Central memory CD4-positive, alpha-beta T cell (primary cell): ENCODE results near the gene MRLN.
"Not testable (repeated sequence)": the region's sequence is repeated elsewhere in the genome, so short reads cannot be mapped to it uniquely, and the experiment has no call there.

Source experiments
- DNase-seq: peaks from one replicate; pipeline ENCODE4 v3.0.0; 2022
- total RNA-seq, 3 experiments: gene quantifications; one replicate each; lab custom pipeline; 2026; lab: John Stamatoyannopoulos, UW

The MRLN gene
- total RNA-seq, result 0 to 0.04 (median 0) reads per million in 3 experiments

DNA sequence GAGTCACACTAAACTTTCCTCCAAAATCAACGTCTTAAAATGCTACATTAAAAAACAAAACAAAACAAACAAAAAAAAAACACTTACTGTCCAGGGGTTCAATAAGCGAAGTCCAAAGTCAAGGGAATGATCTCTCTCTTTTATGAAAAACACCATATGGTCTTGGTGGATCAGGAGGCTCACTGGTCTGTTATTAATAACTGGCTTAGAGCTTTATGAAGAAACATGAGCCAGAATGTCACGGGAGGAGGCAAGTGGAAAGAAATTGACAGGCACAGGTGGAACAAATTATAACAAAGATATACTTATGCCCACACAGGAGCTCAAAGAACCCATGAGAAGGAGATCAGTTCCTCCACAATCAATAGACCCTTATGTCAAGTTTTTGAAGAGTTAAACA lies at the start of gene MRLN:
TSS of gene MRLN (minus strand) at position 189 of the 400 bp plus-strand sequence.
- DNase-seq, result no peak

DNA sequence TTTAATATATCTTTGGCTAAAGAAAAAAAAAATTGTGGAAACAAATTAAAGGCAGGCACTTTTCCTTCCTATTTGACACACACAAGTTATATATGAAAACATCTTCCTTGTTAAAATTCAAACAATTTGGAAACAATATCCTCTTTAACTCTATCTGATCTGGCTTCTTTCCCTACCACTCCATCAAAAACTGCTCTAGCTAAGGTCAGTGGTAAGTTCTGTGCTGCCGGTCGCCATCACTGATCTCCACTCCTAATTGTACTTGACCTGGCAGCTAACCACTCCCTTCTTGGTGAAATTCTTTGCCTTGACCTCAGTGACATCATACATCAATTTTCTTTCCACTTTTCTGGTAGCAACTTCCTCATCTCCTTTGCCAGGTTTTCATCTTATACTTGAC lies 47.9 kb upstream of the MRLN start:
- DNase-seq, result no peak

DNA sequence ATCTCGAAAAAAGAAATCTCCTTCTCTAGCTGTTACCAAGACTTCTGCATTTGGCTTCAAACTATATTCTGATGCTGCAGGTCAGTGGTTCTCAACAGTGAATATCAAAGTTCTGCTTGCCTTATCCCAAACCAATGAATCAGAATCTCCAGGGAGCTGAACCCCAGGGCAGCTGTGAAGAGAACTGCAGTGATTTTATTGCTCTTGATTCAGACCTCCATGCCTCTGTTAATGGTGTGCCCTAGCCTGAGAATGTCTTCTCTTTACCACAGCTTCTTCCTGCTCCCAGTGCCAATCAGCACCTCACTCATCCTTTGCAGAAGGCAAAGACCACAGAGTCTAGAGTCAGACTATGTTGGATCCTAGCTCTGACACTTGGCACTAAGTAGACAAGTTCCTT lies 46.2 kb upstream of the MRLN start:
- DNase-seq, result no peak

DNA sequence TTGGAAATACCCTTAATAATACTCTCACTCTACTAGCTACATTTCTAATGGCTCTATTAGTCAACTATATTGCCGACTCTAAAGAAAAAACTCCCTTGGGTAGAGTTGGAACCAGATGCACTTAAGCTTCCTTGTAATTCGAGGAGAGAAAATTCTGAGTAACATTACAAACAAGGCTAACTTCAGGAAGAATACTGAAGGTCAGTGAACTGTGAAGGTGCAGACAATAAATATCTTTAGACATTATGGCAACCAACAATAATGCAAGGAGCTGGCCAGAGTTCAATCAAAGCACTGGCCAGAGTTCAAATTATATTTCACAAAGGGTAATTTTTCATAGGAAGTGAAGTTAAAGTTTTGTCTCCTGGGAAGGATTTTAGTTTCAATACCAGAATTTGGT lies 40.7 kb upstream of the MRLN start:
- DNase-seq, result no peak

DNA sequence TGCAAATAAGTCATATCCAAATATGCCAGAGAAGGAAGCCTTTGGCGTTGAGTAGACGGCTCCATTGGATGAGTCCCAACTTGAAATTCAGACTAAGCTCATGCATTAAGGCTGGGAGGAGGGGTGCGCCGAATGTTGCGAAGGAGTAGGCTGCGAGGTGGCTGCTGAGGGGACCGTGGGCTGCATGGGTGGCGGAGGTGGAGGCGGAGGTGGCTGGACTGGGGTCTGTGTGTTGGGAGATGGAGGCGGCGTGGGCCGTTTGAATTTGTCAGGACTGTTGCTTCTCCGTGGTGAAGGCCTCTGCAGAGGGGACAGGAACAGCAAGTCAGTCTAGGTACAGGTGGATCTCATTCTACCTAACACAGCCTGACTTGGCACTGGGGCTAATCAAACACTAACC lies 39.6 kb upstream of the MRLN start:
- DNase-seq, result no peak

DNA sequence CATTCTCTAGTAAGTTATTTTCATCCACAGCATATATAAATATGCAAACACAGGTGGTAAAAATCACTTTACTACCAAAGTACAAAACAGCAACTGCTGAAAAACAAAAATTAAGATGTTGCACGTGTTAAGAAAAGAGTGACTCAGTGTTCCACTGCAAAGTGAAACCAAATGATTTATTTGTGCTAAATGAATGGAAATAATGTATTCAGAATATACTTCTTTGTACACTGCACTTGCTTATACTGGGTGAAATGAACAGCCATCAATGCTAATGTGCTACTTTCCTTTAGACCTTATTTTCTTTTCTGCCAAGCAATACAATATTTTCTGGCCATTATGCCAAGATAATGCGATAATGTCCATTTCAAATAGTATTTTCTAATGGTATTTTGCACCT lies 38.3 kb upstream of the MRLN start:
- DNase-seq, result no peak

DNA sequence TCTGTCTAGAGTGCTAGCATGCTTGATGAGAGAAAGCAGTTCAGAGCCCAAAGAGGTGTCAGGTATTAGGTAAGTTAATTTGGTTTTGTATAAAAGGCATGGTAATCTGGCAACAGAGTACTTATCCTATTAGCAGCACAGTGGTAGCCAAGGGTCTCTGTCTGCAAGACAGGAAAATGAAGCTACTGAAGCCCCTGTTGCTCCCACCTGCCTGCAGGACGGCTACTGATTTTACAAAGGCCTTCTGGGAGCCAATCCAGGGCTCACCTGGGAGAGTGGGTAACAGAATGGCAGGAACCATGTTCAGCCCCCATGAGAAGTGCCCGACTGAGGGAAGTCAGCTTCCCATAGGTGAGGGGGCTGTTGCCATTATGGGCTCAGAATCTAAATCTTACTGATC lies 36.8 kb upstream of the MRLN start:
- DNase-seq, result not testable (repeated sequence)

DNA sequence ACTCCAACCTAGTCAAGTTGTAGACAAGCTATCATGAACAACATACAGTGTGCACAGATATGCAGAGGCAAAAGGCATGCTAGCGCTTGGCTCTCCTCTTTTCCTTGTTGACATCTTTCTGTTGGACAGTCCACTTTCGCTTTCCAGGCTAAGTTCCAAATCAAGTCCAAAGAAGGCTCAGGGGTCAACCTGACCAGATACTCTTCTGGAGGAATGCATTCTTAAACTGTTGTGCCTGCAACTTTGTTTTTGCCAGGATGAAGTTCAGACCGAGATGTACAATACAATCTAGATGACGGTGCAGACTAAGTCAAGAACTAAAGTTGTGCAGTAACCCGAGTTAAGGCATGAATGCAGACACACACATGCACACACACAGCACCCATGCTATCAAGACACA lies 35.7 kb upstream of the MRLN start:
- not testable (repeated sequence) for DNase-seq

DNA sequence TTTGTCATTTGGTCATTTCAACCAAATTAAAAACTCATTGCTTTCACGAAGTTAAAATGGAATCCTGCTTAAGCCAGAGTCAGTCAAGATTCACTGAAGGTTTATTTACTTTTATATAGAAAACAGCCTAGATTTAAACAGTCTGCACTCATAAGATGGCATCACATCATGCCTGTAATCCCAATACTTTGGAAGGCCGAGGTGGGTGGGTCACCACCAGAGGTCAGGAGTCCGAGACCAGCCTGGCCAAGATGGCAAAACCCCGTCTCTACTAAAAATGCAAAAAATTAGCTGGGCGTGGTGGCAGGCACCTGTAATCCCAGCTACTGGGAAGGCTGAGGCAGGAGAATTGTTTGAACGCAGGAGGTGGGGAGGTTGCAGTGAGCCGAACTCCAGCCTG lies 33.8 kb upstream of the MRLN start:
- DNase-seq, result not testable (repeated sequence)

DNA sequence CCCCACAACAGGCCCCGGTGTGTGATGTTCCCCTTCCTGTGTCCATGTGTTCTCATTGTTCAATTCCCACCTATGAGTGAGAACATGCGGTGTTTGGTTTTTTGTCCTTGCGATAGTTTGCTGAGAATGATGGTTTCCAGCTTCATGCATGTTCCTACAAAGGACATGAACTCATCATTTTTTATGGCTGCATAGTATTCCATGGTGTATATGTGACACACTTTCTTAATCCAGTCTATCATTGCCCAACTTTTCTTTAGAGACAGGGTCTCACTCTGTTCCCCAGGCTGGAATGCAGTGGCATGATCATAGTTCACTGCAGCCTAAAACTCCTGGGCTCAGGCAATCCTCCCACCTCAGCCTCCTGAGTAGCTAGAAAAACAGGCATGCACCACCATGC lies 32.2 kb upstream of the MRLN start:
- DNase-seq, result not testable (repeated sequence)

DNA sequence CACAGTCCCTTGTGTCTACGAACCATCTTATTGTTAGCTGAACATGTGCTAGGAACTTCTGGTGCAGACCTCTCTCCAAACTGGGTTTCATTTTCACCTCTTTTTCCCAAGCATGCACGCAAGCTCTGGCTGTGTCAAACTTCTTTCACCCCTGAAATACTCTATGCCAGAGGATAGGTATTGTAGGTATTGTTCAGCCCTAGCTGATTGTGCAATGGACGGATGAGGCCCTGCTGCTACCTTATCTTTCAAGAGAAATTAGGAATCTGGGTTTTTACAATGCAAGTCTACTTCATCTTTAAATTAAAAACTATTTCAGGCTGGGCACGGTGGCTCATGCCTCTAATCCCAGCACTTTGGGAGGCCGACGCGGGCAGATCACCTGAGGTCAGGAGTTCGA lies 28.3 kb upstream of the MRLN start:
- DNase-seq, result no peak

DNA sequence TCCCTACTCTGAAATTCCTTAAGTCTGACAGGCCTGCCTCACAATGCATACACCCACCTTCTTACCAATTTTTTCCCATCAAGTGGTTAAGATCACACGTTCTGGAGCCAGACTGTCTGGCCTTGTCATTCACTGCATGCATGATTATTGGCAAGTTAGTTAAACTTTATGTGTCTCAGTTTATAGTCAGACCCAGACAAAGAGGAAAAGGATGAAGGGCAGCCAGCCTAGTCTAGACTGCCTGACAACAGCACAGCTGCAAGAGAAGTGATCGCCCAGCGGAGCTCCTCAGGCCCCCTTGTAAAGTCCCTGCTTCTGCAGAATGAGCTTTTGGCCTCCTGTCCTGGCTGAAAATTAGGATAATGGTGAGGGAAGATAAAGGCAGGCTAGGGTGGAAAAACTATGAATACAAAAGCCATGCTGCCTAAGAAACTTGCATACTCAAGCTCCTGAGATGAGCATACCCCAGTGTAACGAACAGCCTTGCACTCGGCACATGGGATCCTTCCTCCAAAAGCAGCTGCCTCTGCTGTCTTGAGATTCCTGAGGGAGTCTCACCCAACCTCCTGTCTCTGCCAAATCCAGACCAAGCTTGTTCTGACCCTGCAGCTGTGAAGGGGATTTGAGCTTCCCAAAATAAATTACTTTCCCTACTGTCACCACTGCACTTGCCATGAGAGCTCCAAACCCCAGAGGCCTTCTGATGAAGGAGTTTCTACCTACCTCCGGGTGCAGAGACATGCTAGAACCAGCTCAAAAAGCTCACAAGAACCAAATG lies 26.7 kb upstream of the MRLN start:
- DNase-seq, result no peak

DNA sequence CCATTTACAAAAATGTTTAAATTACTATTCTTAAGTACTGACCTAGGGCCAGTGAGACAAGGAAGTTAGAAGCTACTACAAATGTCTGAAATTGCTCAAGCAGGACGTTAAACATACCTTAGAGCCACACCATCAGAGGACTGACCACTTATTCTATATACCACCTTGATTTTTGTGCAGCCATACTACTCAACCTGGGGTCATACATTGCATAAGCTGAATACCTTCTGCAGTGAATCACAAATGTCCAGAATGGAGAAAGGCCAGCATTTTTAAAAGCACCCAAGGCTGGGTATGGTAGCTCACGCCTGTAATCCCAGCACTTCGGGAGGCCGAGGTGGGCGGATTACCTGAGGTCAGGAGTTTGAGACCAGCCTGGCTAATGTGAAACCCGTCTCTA lies 21.2 kb upstream of the MRLN start:
- no peak for DNase-seq

DNA sequence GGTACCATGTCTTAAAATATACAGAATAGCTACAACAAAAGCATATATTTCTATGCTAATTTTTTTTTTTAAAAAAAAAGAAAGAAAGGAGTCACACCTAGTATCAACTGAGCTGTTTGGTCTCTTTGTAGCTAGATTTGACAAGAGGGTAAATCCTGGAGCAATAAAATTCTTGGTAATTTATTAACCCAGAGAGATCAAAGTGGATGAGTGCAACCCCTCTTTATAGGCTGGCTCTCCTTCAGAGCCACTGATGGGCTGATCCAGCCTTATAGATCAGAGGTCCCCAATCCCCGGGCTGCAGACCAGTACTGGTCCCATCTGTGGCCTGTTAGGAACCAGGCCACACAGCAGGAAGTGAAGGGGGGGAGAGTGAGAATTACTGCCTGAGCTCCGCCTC lies 19.8 kb upstream of the MRLN start:
- DNase-seq, result no peak

DNA sequence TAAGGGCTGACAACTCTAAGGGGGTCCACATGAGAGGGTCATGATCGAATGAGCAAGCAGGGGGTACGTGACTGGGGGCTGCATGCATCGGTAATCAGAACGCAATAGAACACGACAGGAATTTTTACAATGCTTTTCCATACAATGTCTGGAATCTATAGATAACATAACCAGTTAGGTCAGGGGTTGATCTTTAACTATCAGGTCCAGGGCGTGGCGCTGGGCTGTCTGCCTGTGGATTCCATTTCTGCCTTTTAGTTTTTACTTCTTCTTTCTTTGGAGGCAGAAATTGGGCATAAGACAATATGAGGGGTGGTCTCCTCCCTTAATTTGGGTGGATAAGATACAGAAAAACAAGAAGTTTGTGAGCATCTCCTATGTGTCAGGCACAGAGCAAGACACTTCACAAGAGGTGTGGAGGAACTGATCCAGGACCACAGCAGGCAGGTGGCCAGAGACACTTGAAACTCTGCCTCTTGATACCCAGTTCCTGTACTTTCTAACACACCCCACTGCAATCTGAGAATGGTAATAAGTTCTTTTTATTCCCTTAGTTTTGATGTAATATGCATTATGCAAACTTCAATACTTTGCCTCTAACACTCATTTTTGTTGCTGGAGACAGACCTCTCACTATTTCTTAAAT lies 18.0 kb upstream of the MRLN start:
- no peak for DNase-seq

DNA sequence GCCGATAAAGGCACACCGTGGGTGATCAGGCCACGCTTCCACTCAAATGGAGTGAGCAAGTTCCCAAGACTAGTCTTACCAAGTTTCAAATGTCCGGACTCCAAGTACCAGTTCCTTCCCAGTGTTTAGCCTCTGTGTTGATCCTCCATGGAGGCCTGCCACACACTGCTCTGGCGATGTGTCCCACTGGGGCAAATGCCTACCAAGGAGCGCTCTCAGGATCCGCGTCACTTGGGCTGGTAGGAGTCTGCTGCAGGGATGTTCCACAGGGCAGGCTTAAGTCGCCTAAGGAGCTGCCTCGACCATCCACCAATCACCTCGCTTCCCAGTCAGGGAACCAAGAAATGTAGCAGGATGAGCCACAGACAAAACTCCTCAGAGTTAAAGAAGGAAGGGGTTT lies 17.4 kb upstream of the MRLN start:
- DNase-seq, result no peak

DNA sequence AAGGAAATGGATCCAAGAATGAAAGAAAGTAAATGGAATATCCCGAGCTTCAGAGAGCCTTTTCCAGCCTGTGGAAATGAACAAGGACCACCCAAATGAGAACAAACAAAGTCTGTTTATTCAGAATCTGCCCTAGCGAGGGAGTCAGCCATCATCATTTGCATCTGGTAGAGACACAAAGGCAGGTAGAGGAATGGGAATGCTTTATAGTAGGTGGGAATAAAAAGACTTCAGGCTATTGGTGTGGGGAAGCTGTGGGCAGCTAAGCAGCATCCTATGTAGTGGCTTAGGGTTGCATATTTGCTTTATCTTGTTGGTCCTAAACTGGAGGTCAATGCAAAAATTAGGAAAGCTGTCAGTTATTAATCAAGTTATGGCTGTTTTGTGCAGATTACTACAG lies 9.2 kb upstream of the MRLN start:
- no peak for DNase-seq

DNA sequence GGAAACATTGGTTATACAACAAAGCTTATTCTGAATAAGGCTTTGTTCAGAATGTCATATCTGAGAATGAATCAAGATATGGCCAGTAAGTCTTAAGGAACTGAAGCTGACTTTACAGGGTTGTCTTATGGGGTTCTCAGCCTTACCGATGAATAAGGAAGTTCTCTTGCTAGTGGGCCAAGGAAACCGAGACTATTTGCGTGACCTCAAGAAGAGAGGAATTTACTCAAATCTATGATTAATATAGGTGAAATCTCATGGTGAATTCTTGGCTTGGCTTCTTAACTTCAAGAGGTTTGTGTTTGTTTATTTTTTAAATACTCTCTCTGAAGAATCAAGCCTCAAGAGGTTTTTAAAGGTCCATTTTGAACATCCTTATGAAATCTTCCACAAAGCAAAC lies 4.7 kb upstream of the MRLN start:
- DNase-seq, result no peak

DNA sequence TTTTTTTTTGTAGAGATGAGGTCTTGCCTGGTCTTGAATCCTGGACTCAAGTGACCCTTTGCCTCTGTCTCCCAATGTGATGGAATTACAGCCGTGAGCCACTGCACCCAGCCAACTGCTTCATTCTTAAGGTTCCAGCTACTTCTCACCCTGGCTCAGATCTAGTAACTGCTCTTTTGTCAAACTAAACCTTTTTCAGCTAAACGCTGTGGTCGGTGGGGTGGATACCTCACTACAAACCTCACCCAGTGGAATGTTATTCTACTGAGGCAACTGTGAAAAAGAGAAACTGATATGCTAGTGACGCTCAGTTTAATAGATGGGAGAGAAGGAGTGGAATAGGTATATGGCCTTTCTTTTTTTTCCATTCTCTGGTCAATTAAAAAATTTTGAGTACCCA lies 1.7 kb upstream of the MRLN start:
- DNase-seq, result no peak

DNA sequence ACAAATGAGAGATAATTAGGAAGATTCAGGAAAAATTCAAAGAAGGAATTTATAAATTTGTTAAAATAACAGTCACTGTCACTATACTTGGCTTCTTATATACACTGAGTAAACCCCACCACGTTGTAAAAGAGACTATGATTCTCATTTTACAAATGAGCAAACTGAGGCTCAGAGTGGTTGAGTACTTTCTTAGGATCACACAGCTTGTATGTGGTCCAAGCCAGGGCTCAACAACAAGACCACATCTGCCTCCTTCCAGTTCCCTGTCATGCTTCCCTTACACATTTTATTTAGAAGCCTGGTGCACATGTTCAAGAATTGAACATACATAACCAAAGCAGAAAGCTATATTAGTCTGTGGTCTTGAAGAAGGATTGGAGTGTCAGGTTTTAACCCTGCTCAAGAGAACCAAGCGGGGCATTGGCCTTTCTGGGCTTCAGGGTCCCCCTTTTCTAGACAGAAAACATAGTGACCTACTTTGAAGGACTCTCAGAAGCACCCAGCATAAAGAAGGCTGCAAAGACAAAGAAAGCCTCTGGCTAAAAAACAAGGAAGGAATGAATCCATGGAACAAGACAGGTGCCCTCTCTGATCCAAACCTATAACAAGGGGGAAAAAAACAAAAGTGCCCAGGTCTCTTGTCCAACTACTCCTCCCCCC lies 846 bp downstream of the MRLN start:
- no peak for DNase-seq

DNA sequence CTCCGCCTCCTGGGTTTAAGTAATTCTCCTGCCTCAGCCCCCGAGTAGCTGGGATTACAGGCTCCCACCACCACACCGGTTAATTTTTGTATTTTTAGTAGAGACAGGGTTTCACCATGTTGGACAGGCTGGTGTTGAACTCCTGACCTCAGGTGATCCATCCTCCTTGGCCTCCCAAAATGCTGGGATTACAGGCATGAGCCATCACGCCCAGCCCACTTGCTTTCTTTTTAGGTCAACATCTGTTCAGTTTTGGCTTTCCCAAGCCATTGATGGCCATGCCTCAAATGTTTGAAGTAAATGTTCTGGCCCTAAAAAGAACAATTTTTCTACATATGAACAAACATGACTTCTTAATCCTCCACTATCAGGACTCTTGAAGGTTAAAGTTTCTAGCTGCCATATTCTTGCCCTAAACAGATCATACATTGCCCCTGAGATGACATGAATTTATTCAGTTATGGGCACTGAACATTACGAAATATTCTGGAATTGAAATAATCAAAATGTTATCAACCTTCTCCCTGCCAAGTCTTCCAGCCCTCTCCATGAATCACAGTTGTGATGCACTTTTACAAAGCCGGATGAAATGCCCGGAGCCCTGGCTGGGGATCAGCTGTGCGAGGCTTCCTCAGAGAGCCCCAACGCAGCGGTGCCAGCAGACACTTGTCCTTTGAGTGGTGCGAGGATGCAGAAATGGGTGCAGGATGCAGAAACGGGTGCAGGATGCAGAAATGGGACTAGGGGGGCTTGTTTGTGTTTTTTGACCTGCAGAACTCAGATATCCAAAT lies 2.9 kb downstream of the MRLN start:
- no peak for DNase-seq

DNA sequence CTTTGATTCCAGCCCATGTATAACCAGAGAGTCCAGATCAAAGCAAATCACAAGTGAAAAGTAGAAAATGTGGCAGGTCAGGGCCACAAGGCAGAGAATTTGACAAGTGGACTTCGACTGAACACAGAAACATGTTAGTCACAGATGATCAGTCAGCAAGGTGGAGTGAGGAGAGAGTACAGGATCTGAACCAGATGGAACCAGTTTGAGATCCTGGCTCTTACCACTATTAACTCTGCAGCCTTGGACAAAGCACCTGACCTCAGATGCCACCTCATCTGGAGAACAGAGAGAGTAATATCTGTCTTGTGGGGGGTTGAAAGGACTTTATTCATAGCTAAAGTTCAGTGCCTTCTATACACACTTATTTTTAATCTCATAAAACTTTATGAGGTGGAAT lies 4.4 kb downstream of the MRLN start:
- no peak for DNase-seq

DNA sequence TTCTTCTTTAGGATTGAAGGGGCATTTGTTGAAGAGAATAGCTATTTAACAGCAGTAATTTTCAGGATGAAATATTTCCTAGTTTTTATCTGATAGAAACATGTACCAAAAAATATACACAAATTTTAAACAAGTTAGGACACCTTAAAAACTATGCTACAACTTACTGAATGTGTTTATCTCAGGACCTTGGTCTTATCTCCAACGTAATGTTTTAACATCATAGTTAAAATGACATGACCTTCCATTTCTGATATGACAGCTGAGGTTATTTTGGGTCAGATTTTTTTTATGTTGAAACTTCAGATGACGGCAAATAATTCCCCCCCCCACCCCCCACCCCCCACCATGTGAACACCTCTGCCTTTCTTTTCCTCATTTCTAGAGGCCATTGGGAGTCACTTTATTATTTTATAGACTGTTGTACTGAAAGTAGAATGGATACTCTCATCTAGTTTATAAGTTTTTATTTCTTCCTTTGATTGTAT lies 8.0 kb downstream of the MRLN start:
- DNase-seq, result no peak
